Measurements from ENCODE around the gene SDHA.

DNA sequence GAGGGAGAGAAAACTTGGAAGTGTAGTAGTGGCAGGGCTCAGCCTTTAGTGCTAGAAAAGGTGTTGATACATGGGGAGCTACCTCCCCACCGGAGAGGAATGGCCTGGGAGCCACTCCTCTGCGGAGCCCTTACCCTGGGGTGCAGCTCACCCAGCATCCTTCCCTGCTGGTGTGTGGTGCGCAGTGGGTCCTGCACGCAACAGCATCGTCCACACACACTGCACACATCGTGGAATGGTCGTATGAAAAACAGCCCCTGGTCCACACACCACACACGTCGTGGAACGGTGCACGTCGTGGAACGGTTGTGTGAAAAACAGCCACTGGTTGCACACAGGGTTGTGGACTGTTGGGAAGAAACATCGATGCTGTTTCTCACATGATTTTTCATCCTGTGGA, 87.3 kb downstream of the SDHA start:
- TF ChIP-seq CTCF (IDR thresholded peaks at IDR 0.05 in 2 of 3, conservative IDR thresholded peaks at IDR 0.05 in 1 of 3; ENCODE audit: control insufficient read depth in 2 of 3, extremely low read depth in 1 of 3, insufficient read depth in 1 of 3, low read depth in 3 of 3, low read length in 3 of 3) (no peak), SMC3 (IDR thresholded peaks at IDR 0.05; ENCODE audit: borderline replicate concordance, low read length) (no peak), POLR2A (IDR thresholded peaks at IDR 0.05; ENCODE audit: low read depth, low read length) (no peak), POLR2AphosphoS2 (IDR thresholded peaks at IDR 0.05; ENCODE audit: low read depth, low read length) (no peak), CHD2 (IDR thresholded peaks at IDR 0.05; ENCODE audit: borderline replicate concordance, low read depth, low read length) (no peak), MTA3 (IDR thresholded peaks at IDR 0.05; ENCODE audit: borderline replicate concordance, low read length) (no peak)

Measured in GM12878 (cell line).